Activated CD4-positive, alpha-beta T cell treated with anti-CD3 and anti-CD28 coated beads, Interleukin-2, Interleukin-6, amounts not matched to agents 100 ng/mL and 50 ng/mL, durations not matched to agents 16 hours and 8 hours (primary cell): ENCODE results near the gene NKD1.

Experiments used
- DNase-seq: peaks from one replicate; pipeline ENCODE4 v3.0.0-alpha.2; 2020

NKD1 gene

DNA sequence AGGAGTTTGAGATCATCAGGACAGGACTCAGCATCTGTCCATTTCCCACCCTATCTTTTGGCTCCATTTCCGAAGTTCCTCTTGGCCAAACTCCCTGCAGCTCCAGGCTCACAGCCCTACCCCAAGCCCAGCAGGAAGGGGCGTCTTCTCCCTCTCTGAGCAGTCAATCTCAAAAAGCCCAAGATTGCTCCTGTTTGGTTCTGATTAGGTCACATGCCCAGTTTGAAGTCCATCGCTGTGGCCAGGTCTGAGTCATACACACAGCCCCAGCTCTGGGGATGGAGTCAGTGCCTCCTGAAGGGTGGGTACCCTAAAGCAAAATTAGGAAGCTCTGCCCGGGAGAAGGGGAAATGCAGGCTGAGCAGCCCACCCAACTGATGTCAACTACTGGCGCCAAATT, 109.0 kb downstream of the NKD1 start:
- no peak for DNase-seq

DNA sequence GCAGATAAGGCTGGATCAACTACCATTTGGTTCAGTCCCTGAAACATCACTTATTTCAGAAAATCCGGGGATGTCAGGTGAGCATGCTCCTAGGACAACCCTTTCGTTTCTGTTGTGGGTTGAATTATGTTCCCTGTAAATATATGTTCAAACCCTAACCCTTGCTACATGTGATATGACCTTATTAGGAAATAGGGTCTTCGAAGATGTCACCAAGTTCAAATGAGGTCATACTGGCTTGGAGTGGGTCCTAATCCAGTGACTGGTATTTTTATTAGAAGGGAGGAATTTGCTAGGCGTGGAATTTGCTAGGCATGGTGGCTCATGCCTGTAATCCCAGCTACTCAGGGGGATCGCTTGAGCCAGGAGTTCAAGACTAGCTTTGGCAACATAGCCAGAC, 111.6 kb downstream of the NKD1 start:
- no peak for DNase-seq

DNA sequence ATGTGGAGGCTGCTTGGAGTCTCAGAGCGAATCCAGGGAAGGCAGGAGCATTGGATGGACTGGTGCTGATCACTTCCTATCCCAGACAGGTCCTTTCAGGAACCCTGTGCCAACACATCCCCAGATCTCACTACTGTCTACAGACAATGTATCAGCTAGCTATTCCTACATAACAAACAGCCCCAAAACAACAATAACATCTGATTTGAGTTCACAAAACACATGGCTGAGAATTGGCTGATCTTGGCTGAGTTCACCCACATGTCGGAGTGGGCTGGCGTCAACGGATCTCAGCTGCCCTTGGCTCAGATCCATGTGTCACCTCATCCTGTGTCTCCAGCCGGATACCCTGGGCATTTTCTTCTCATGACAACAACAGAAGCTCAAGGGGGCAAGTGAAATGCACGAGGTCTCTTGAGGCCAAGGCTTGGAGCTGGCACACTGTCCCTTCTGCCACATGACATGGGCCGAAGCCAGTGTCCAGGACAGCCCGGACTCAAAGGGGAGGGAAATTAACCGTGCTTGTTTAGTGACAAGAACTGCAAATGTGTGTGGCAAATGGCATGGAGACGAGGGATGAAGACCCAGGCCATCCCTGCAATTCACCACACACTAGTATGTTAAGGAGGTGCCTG, 114.2 kb downstream of the NKD1 start:
- DNase-seq, result no peak

DNA sequence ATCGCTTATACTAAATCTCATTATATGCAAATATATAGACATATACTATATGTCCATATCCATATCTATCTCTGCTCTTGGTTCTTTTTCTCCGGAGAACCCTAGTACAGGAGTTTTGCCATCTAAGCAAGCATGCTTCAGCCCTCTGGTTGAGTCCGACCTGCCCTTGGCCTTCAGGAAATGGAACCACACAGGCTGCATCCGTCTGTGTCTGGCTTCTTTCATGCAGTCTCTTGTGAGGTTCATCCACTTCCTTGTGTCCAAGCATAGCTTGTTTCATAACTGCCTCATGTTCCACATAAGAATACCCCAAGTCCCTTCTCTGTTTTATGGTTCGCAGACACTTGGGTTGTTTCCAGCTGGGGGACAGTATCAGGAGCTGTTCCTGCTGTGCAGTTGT, 116.1 kb downstream of the NKD1 start:
- no peak for DNase-seq

DNA sequence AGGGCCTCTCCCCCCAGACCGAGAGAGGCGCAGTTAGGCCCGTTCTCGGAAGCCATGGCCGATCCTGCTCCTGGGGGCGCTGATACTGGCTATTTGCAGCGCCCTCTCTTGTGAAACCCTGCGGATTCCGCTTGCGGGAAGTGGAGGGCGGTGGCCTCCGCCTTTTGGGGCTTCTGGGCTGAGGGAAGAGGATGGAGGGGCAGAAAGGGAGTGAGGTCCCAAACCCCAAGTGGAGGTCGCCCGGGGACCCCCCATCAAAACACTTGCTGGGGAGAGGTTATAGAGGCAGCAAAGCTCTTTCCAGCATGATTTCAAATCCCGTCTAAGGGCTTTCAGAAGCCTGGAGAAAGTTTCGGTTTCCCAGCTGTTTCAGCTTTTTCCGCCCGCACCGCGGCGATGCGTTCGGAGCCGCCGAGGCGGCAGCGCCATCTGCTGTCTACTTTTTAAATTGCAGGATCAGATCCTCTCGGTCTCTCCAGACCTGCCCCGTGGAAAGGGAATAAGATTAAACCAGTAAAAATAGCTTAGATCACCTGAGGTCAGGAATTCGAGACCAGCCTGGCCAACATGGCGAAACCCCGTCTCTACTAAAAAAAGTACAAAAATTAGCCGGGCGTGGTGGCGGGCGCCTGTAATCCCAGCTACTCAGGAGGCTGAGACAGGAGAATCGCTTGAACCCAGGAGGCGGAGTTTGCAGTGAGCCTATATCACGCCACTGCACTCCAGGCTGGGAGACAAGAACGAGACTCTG, 117.1 kb downstream of the NKD1 start:
- DNase-seq, result peak; percentile 88

DNA sequence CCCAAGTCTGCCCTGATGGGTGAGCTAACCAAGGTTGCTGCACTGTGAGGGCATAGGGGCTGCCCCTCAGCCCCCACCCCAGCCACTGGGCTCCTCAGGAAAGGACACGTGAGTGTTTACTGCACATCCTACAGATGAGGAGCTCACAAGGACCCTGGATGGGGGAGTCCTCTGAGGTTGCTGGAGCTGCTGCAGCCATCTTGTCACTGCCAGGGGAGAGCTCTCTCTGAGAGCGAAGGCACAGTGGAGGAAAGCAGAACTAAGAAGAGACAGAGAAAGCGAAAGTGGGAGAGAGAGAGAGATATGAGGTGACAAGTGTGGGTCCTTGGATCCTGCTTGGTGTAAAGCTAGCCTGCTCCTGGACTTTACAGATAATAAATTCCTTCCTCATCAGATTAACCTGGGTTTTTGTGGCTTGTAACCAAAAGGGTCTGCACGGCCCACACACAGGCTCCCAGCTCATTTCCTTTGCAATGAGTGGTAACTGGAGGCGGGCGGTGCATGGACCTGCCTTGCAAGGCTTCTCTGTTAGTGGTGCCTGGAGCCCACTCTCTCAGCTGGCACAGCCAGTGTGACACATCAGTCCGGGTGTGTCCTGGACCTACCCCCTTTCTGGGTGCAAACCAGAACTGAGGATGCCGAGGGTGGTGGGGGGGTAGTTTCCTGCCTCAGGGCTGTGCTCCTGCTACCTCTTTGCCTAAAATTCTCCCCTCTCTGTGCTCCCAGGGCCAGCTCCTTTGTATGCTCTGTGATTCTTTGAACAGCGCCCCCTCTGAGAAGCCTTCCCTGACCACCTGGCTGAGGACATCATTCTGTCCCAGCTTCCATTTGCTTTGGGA, 118.7 kb downstream of the NKD1 start:
- peak; percentile 70 for DNase-seq

DNA sequence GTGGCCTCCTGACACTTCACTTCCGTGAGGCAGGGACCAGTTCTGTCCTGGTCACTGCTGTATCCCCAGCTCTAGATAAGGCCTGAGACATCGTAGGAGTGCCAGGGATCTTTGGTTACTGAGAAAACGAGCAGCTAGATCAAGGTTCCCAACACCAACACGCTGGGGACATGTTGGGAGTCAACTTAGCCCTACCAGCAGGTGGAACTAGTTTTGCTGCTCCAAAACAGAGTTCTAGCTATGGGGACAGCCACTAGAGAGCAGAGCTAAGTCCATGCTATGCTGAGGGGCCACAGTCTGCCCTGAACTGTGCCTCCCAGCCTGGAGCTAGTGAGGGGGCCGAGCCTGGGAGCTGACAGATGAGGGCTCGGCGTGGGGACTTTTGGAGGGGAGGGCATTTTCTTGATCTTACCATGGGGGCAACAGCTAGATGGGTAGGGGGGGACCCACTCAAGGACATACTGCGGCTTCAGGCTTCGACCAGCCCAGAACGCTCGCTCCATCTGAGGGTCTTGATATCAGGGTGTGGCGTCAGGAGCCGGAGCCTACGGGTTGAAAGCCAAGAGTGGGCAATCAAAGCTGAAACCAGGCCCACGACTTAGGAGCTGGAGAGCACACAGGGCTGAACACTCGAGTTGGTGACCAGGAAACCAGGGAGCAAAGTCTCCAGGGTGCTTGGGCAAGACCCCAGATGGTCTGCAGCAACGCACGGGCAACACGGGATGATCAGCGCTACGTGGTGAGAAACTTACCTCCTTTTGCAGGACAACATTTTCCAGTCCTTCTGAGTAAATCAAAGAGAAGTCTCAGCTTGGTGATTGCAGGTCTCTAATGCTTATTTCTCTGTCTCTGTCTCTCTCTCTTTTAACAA, 119.5 kb downstream of the NKD1 start:
- DNase-seq, result peak; percentile 11

DNA sequence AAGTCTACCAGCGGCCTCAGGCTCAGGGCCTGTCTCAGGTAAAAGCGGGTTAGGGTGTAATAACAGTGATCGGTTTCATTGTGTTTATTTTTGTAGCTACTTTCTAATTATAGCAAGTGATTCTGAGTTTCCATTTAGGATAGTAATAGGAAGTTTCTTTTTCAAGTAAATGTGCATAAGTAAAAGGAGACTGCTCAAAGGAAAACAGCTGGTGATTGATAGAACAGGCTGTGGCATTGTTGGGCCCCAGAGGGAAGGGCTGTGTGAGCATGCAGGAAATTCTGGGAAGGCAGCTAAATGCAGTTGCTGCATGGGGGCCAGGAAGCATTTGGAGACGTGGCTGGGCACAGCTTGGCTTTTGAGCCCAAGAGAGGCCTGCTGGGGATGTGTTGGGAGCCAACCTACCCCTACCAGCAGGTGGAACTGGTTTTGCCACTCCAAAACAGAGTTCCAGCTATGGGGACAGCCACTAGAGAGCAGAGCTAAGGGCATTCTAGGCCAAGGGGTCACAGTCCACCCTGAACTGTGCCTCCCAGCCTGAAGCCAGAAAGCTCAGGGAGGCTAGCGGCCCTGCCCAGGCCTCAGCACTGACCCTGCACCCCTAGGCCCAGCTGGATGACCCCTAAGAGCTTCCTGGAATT, 120.3 kb downstream of the NKD1 start:
- DNase-seq, result no peak

DNA sequence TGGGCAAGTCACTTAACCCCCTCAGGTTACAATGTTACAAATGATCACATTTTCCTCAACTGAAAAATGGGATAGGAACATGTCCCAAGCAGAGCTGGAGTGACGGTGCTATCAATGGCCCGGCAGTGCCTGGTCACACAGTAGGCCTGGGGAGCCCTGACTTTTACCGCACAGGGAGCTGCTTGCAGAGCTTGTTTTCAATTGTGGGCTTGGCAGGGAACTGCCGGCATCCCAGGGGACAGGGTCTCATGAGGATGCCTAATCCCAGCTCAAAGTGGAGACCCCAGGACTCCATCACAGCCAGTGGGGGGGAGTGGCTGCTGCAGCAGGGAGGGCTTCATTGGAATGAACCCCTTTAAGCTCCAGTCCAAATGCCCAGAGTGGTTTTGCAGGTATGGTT, 121.5 kb downstream of the NKD1 start:
- DNase-seq, result no peak

DNA sequence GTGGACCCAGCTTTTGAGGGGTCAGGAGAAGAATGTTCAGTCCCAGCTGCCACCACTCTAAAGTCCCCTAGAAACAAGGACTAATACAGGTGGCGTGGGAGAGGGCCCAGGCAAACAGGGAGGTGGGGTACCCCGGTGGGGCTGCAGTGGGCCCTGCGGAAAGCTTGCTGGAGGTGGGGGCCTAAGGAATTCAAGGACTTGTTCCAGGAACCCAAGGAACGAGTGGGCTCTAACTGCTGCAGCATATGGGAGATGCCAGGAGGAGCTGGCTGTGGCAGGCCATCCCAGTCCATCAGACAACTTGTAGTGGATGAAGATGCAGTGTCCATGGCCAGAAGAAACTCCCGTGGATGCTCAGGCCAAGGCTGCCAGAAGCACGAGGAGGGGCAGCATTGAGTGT, 122.3 kb downstream of the NKD1 start:
- DNase-seq, result no peak

DNA sequence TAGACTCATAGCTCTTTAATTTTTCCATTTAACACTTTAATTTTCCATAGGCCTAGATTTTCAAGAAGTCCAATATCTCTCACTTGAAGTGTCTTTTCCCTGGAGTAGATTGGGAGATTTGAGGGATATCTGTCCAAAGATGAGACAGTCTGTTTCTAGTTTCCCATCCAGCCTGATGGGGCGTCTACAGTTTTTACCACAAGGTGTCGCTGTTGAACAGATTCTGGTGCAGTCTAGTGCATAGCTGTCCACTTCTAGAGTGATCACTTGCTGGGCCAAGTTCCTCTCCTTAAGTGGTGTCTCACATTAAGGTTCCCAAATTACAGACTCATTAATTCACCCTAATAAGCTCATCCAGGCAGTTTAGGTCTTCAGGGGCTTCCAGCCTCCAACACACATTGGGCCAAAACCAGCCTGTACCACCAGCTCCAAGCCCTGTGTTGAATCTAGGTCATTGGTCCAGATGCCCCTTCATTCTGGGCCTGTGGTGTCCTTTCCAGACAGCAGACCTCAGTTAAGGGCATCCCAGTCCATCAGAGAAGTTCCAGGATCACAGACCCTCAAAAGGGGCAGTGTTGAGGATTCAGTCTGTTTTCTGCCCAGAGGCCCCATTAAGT, 123.6 kb downstream of the NKD1 start:
- peak; percentile 68 for DNase-seq

DNA sequence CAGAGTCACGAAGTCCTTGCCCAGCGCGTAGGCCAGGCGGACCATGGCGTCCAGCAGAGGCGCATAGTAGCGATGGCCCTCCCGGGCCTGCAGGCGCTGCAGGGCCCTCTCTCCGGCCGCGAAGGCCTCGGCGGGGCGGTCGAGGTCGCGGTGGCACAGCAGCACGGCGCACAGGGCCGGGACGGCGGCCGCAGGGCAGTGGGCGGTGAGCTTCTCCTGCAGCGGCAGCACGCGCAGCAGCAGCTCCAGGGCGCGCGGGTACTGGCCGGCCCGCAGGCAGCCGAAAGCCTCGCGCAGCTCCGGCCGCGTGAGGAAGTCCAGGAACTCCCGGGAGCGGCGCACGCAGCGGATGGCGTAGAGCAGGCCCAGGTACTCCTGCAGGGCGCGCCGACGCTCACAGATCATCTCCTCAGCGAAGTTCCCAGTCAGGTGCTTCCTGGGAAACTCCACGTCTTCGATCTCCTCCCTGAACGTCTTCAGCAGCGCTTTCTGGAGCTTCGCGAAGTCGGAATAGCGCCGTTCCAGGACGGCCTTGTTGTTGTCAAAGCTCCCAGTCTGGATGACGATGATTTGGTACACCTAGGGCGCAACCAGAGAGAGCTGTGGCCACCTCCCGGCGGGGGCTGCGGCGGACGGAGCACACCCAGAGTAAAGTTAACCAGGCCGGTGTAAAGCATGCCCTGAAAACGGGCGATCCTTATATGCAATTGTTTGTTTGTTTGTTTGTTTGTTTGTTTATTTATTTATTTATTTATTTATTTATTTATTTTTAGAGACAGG, 125.5 kb downstream of the NKD1 start:
- no peak for DNase-seq

DNA sequence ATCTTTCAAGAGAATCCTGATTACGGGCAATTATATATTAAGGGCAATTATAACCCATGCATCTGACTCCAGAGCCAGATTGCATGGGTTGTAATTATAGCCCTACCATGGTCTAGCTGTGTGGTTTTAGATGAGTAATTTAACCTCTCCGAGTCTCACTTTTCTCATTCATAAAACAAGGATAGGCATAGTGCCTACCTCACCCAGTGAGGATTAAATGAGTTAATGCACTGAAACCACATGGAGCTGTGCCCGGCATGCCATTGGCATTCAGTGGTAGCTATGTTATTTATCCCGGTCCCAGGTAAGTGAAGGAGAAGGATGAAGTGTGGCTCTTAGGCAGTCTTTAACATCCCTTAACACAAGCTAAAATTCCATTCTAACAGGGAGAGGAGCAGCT, 126.6 kb downstream of the NKD1 start:
- no peak for DNase-seq

DNA sequence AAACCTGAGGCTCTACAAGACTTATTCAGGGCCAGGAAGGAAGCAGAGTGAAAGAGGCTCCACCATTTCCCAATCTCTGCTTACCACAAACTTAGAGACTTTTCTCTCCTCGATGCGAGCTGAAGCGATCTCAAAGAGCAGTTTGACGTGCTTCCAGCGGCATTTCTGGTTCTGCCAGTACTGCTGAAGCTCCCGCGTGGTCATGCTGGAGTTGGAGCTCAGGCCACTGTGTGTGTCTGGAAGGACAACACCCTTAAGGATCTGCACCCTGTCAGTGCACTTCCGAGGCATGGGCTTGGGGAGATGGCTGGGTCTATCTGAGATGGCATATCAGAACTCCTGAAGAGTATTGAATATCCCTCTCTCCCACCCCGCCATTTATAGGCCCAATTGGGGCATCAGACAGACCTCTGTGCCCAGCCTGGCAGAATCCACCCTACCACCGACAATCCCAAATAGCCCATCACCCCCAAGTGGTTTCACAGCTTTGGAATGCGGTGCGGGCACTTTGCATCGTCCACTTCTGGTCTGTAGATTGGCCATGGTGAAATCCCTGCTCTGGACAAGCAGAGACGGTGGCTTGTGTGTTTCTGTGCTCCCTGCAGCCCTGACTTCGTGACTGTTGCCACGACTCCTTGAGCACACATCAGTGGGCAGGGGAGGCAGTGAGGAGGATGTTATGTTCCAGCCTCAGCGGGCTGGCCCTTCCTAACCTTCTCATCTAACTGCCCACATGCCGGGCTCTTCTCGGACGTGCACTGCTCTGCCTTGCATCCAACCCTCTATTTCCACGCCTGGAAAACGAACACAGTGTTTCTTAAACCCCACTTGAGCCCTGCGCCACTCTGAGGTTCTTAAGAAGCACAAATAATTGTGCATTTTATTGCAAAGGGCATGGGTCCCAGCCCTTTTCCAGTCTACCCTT, 127.8 kb downstream of the NKD1 start:
- DNase-seq, result no peak

DNA sequence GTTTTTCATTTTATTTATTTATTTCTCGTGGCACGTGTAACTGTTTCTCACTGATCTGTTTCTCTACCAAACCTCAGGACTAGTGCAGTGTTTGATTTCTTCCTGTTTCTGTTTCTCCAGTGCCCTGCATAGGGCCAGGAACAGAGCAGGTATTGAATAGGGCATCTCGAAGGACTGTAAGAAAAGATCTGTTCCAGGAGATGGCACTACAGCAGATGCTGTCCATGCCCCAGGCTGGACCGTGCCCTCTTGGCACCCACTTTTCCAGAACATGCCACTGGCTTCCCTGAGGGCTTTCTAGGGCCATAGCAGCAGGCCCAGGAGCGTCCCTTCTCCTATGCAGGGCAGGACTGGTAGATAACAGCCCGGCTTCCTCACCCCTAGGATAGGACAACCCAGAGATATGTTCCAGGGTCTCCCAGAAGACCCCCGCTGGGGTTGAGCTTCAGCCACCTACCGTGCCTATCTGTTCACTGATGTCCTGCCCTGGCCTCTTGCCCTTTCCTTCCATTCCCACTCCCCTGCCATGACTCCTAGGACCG, 128.6 kb downstream of the NKD1 start:
- no peak for DNase-seq

DNA sequence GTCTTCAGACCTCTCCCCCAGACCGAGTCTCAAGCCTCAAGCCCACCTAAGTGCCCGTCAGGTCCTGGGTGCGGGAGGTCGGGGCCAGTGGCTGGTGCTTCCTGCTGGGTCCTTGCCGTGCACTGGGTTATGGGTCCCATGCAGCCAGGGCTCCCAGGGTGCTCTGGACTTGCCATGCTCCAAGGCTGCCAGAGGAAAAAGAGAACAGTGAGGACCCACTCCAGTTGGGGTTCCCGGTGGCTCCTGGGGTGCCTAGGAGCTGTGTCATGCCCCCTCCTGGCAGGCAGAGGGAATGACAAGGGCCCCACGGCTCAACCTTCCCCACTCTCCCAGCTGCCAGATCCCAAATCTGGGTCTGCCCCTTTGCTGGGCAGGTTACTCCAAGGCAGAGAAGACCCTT, 129.2 kb downstream of the NKD1 start:
- DNase-seq, result no peak

DNA sequence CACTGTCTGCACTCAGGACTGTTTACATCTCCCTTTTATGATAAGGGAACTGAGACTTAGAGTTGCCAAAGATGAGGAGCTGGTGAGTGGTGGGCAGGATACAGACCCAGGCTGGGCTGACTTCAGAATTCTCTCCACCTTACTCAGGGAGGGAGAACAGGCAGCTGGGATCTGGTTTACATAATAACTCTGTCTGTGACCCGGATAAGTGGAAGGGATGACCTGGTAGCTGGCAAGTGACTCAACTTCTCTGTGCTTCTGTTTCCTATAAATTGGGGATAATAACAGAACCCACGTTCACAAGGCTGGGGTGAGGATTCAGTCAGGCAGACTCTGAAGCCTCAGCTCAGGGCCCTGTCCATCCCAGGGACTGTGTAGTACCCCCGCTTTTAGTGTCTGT, 130.3 kb downstream of the NKD1 start:
- no peak for DNase-seq

DNA sequence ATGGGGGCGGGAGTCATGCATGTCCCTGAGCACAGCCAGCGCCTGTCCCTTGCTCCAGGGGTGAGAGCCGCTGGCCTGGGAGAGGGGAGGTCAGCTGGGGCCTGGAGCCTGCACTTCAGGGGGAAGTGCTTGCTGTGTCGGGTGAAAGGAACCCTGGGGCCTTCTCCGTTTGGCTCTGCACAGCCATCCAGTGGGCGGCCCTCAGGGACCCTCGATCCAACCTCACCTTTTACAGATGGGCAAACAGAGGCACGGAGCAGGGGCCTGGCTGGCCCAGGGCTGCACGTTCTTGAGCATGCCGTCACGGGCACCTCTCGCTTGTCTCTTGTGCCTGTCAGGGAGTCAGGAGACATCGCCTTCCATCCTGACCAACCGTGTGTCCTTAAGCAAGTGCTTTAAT, 131.1 kb downstream of the NKD1 start:
- DNase-seq, result no peak

DNA sequence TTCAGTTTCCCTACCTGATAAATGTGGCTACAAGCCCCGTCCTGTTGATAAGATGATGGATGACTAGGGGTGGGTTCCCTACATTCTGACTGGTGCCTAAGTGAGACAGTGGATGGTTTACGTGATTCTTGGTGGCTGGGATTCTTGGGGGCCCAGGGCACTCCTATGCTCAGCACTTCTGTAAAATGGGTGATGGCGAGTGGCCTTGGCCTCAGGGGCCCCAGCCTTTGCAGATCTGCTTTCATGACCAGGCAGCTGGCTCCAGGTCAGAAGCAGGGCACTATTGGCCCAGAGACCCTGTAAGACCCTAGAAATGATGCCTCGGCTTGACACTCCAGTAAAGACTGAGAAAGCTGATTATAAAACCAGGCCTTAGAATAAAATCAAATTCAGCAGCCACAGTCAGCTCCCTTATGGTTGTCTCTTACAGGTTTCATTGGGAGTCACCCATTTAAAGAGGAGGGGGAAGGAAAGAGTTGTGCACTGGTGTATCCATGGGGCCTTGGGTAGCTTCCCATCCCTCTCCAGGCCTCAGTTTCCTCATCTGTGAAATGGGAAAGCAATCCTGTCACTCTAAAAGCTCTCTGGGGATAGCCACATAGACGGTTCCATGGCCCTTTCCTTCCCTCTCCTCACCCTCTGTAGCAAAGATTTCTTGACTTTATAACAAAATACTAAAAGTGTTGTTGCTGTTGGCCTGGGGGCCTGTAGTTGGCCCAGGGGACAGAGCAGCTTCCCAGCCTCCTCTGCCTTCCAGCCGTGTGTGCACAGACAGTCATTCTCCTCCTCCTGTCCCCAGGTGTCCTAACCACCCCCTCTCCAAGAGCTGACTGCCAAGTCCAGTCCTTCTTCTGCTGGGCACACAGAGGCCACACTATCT, 131.7 kb downstream of the NKD1 start:
- DNase-seq, result no peak
